ENCODE data around the gene ARHGAP15.

Gene ARHGAP15

GRCh38 chr2:143734507-143734906 is 605.3 kb downstream of the ARHGAP15 start:
- DNase-seq, result no peak

- no peak for DNase-seq
These were observed 607.7 kb downstream of the ARHGAP15 start for GRCh38 chr2:143736904-143737303.

- no peak for DNase-seq
These were observed 611.2 kb downstream of the ARHGAP15 start for GRCh38 chr2:143740431-143740830.

GRCh38 chr2:143741205-143741604 is 612.0 kb downstream of the ARHGAP15 start:
- no peak for DNase-seq

GRCh38 chr2:143742581-143742980 is 613.4 kb downstream of the ARHGAP15 start:
- no peak for DNase-seq

GRCh38 chr2:143744114-143744513 is 614.9 kb downstream of the ARHGAP15 start:
- DNase-seq, result no peak

- DNase-seq, result no peak
These were observed 615.8 kb downstream of the ARHGAP15 start for GRCh38 chr2:143745060-143745459.

- DNase-seq, result peak; percentile 19 to 51
These were observed 625.5 kb downstream of the ARHGAP15 start for GRCh38 chr2:143754742-143755141.

- DNase-seq, result no peak
These were observed 629.6 kb downstream of the ARHGAP15 start for GRCh38 chr2:143758629-143759330.

- DNase-seq, result no peak
These were observed 630.2 kb downstream of the ARHGAP15 start for GRCh38 chr2:143759455-143759854.

- DNase-seq, result no peak
These were observed 633.1 kb downstream of the ARHGAP15 start for GRCh38 chr2:143762176-143762928.

- no peak for DNase-seq
These were observed 635.0 kb downstream of the ARHGAP15 start for GRCh38 chr2:143764261-143764660.

GRCh38 chr2:143764706-143765105 is 635.5 kb downstream of the ARHGAP15 start:
- DNase-seq, result no peak

GRCh38 chr2:143768991-143769390 is 639.8 kb downstream of the ARHGAP15 start:
- DNase-seq, result no peak

- no peak for DNase-seq
These were observed 642.7 kb downstream of the ARHGAP15 start for GRCh38 chr2:143771939-143772338.

- DNase-seq, result no peak
These were observed 647.5 kb downstream of the ARHGAP15 start for GRCh38 chr2:143776526-143777297.

- DNase-seq, result no peak
These were observed 649.8 kb downstream of the ARHGAP15 start for GRCh38 chr2:143779021-143779420.

- no peak for DNase-seq
These were observed 657.0 kb downstream of the ARHGAP15 start for GRCh38 chr2:143786026-143786765.

- DNase-seq, result no peak
These were observed 658.5 kb downstream of the ARHGAP15 start for GRCh38 chr2:143787674-143788073.

- no peak for DNase-seq
These were observed 663.4 kb downstream of the ARHGAP15 start for GRCh38 chr2:143792602-143793001.

- DNase-seq, result no peak
These were observed 664.2 kb downstream of the ARHGAP15 start for GRCh38 chr2:143793381-143793780.

GRCh38 chr2:143796051-143796450 is 666.8 kb downstream of the ARHGAP15 start:
- no peak for DNase-seq

GRCh38 chr2:143801561-143801960 is 672.3 kb downstream of the ARHGAP15 start:
- no peak for DNase-seq
